Naive thymus-derived CD4-positive, alpha-beta T cell (primary cell): ENCODE data around the gene PITPNB. TPM values are rescaled to one million over a fixed set of nuclear protein-coding genes. Genes with fewer than 3 reads are reported as not detected.

Source experiments
- ATAC-seq: fragments of 150-1000 bp; cut with Tn5 transposase; 2 replicates; pipeline ENCODE4 v1.10.0; 2021; ENCODE audit warnings: mild to moderate bottlenecking, moderate library complexity
- CTCF ChIA-PET: fragments of 350-600 bp; sonication (Branson Sonifier 250); formaldehyde crosslinking; loops from one replicate; lab custom pipeline; 2021; ENCODE audit warnings: antibody characterized with exemption; lab: Charles Lee
- POLR2A ChIA-PET: fragments of 350-600 bp; sonication (Branson Sonifier 250); formaldehyde crosslinking; loops from one replicate; lab custom pipeline; 2021; ENCODE audit warnings: antibody characterized with exemption, inconsistent platforms; lab: Charles Lee
- DNase-seq, 9 donors: peaks; one replicate each; pipeline versions ENCODE4 v3.0.0 to v3.0.0-alpha.2; 2020 to 2022; ENCODE audit warnings: mixed read lengths in 1 of 9
- H3K27ac ChIP-seq: one replicate; pipeline ENCODE4 v1.7.0; 2013; ENCODE audit warnings: mild to moderate bottlenecking, low read depth, low read length, moderate library complexity
- H3K27me3 ChIP-seq, 2 donors: one replicate each; pipeline ENCODE4 v1.7.0; 2013; ENCODE audit warnings: low read length in 2 of 2, mild to moderate bottlenecking in 2 of 2, moderate library complexity in 2 of 2; ENCODE audit not compliant: control insufficient read depth in 2 of 2, insufficient read depth in 2 of 2
- H3K36me3 ChIP-seq, 3 experiments: 1 replicate in 2 of 3; 2 replicates in 1 of 3; pipeline ENCODE4 v1.7.0; 2013; ENCODE audit warnings: low read length in 3 of 3, mild to moderate bottlenecking in 3 of 3, moderate library complexity in 1 of 3; ENCODE audit not compliant: insufficient read depth in 3 of 3, control insufficient read depth in 2 of 3
- H3K4me1 ChIP-seq, 2 donors: one replicate each; pipeline ENCODE4 v1.7.0; 2013; ENCODE audit warnings: low read length in 2 of 2, mild to moderate bottlenecking in 2 of 2, moderate library complexity in 1 of 2; ENCODE audit not compliant: control insufficient read depth in 2 of 2, insufficient read depth in 2 of 2
- H3K4me3 ChIP-seq: 2 replicates; pipeline ENCODE4 v1.7.0; 2013; ENCODE audit warnings: mild to moderate bottlenecking, low read length
- H3K9me3 ChIP-seq, 3 experiments: 1 replicate in 2 of 3; 2 replicates in 1 of 3; pipeline ENCODE4 v1.7.0; 2013; ENCODE audit warnings: low read length in 3 of 3; ENCODE audit not compliant: control insufficient read depth in 2 of 3
- H3K27ac Mint-ChIP-seq, 9 donors: one replicate each; pipeline ENCODE4 v1.8.0; 2020 to 2022; ENCODE audit warnings: mixed read lengths in 9 of 9, mild to moderate bottlenecking in 8 of 9, moderate library complexity in 5 of 9, inconsistent platforms in 2 of 9
- H3K27me3 Mint-ChIP-seq, 5 donors: one replicate each; pipeline ENCODE4 v1.8.0; 2021 to 2022; ENCODE audit warnings: mixed read lengths in 5 of 5, mild to moderate bottlenecking in 1 of 5
- H3K36me3 Mint-ChIP-seq, 5 donors: one replicate each; pipeline ENCODE4 v1.8.0; 2020 to 2022; ENCODE audit warnings: mixed read lengths in 5 of 5, mild to moderate bottlenecking in 3 of 5, inconsistent platforms in 1 of 5
- H3K4me1 Mint-ChIP-seq, 7 donors: one replicate each; pipeline ENCODE4 v1.8.0; 2020 to 2022; ENCODE audit warnings: mixed read lengths in 7 of 7, mild to moderate bottlenecking in 3 of 7, inconsistent platforms in 1 of 7
- H3K4me3 Mint-ChIP-seq, 10 donors: one replicate each; pipeline ENCODE4 v1.8.0; 2020 to 2022; ENCODE audit warnings: mild to moderate bottlenecking in 10 of 10, mixed read lengths in 10 of 10, moderate library complexity in 6 of 10, inconsistent platforms in 2 of 10
- H3K9me3 Mint-ChIP-seq, 11 donors: one replicate each; pipeline ENCODE4 v1.8.0; 2020 to 2022; ENCODE audit warnings: mixed read lengths in 11 of 11, mild to moderate bottlenecking in 4 of 11, inconsistent platforms in 1 of 11, moderate library complexity in 1 of 11
- intact Hi-C, 2 donors: fragments of 100-400 bp; cut with micrococcal nuclease; formaldehyde crosslinking; loops; one replicate each; pipeline ENCODE4 v1.15.1; 2023
- polyA plus RNA-seq, 2 donors: library from polyadenylated mRNA; unstranded; fragments of 300-500 nt; fragmentation: Illumina TruSeq; gene quantifications; one replicate each; pipeline ENCODE4 v1.2.3, GENCODE V29; 2021
- total RNA-seq, 6 experiments: library from RNA in 5 of 6; stranded (reverse) in 5 of 6; gene quantifications; 1 replicate in 5 of 6; 2 replicates in 1 of 6; pipeline ENCODE4 v1.2.3 and lab custom pipeline; 2021 to 2026

Gene PITPNB
- total and polyA plus RNA-seq, 7 experiments from 2014 or later = 56.3 to 98.8 (median 62.8) TPM

DNA sequence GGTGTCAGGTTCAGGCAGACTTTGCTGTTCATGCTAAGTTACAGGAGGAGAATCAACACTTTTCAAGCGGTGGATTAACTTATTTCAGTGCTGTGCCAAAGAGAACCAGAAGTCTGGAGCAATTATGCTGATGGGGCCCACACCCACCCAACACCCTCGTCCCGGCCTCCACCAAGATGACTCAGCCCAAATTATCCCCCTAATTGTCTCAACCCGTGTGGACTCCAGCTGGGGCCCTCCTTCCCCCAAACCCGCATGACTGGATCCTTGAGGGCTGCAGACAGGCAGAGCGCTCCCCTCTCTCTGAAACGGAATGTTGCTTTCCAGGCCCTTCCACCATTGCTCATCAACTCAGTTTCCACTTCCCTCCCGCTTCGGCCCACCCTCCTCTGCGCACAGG, 82.9 kb downstream of the PITPNB start:
- no peaks in the 10 kb centered on the region for H3K9me3 ChIP-seq
- H3K9me3 Mint-ChIP-seq = peaks cover 0 to 21% (median 8%) of the 10 kb centered on the region in 11 donors
- H3K4me3 ChIP-seq = no peak overlapping the region
- H3K27ac Mint-ChIP-seq = no peak overlapping the region
- DNase-seq (no peak), ATAC-seq (no peak)
- POLR2A ChIA-PET = no interaction called here
- no peaks in the 10 kb centered on the region for H3K27me3 Mint-ChIP-seq
- H3K27ac ChIP-seq = no peak overlapping the region
- H3K27me3 ChIP-seq = no peaks in the 10 kb centered on the region
- H3K36me3 Mint-ChIP-seq = peaks cover 0 to 30% (median 22%) of the 10 kb centered on the region in 5 donors
- CTCF ChIA-PET = no interaction called here
- H3K36me3 ChIP-seq = no peaks in the 10 kb centered on the region
- intact Hi-C loops = no loop called here
- H3K4me1 Mint-ChIP-seq = peaks cover 9 to 23% (median 17%) of the 10 kb centered on the region in 7 donors
- H3K4me3 Mint-ChIP-seq = no peak overlapping the region
- no peaks in the 10 kb centered on the region for H3K4me1 ChIP-seq

DNA sequence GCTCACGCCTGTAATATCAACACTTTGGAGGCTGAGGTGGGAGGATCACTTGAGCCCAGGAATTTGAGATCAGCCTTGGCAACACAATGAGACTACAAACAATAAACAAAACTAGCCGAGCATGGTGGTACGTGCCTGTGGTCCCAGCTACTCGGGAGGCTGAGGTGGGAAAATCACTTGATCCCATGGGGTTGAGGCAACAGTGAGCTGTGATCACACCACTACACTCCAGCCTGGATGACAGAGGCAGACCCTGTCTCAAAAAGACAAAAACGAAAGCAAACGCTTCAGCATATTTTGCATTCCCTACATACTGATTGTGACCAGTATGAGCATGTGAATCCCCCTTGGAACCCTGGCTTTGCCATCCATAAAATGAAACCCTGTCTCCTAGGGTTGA, 83.6 kb downstream of the PITPNB start:
- peaks cover 9 to 24% (median 17%) of the 10 kb centered on the region in 7 donors for H3K4me1 Mint-ChIP-seq
- H3K27me3 Mint-ChIP-seq = no peaks in the 10 kb centered on the region
- H3K4me3 Mint-ChIP-seq = no peak overlapping the region
- no peaks in the 10 kb centered on the region for H3K27me3 ChIP-seq
- peaks cover 0 to 21% (median 8%) of the 10 kb centered on the region in 11 donors for H3K9me3 Mint-ChIP-seq
- H3K36me3 ChIP-seq = no peaks in the 10 kb centered on the region
- no peaks in the 10 kb centered on the region for H3K4me1 ChIP-seq
- H3K4me3 ChIP-seq = no peak overlapping the region
- CTCF ChIA-PET = no interaction called here
- no peak for ATAC-seq
- H3K27ac ChIP-seq = no peak overlapping the region
- H3K36me3 Mint-ChIP-seq = peaks cover 0 to 29% (median 22%) of the 10 kb centered on the region in 5 donors
- H3K27ac Mint-ChIP-seq = no peak overlapping the region
- POLR2A ChIA-PET = no interaction called here
- intact Hi-C loops = no loop called here
- DNase-seq = no peak
- H3K9me3 ChIP-seq = no peaks in the 10 kb centered on the region

DNA sequence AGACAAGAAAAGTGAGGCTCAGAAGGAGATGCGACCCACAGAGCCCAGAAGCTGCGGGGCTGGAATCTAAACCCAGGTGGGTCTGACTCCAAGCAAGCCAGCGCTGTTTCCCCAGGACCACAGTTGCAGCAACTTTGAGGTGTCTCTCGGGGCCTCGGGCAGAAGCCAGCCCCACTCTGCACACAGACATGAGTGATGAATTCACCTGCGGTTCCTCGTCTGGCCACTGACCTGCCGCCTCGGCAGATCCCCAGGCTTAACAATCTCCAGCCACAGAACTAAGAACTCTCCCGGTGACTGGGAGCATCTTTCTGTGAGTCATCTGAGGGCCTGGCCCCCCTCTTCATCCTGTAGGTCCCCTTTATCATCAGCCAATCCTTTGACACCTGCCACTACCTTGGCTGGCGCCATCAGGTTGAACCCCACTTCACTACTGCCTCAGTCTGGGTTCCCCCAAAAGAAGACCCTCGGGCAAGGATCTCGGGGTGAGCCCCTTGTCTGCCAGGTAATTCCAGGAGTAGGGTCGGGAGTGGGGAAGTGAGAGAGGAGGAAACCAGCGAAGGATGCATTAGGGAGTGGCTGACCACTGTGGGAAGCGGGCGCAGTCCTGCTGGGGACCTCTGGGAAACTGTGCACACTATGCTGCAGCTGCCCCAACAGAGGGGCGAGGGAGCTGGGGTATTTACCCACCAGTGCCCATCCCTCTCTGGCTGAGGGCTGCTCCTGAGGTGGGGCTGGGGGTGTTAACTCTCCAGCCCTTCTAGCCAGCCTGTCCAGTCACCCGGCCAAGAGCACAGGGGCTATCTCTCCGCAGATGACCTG, 84.5 kb downstream of the PITPNB start:
- Mint-ChIP-seq H3K36me3 (peaks cover 0 to 23% (median 20%) of the 10 kb centered on the region in 5 donors), H3K27ac (no peak overlapping the region), H3K9me3 (peaks cover 0 to 21% (median 8%) of the 10 kb centered on the region in 11 donors), H3K4me3 (no peak overlapping the region), H3K27me3 (no peaks in the 10 kb centered on the region), H3K4me1 (peaks cover 9 to 24% (median 17%) of the 10 kb centered on the region in 7 donors)
- ChIA-PET CTCF (no interaction called here), POLR2A (no interaction called here)
- Histone ChIP-seq H3K4me1 (no peaks in the 10 kb centered on the region), H3K9me3 (no peaks in the 10 kb centered on the region), H3K36me3 (no peaks in the 10 kb centered on the region), H3K27me3 (no peaks in the 10 kb centered on the region), H3K4me3 (no peak overlapping the region), H3K27ac (no peak overlapping the region)
- intact Hi-C loops = no loop called here
- no peak for ATAC-seq
- no peak for DNase-seq

DNA sequence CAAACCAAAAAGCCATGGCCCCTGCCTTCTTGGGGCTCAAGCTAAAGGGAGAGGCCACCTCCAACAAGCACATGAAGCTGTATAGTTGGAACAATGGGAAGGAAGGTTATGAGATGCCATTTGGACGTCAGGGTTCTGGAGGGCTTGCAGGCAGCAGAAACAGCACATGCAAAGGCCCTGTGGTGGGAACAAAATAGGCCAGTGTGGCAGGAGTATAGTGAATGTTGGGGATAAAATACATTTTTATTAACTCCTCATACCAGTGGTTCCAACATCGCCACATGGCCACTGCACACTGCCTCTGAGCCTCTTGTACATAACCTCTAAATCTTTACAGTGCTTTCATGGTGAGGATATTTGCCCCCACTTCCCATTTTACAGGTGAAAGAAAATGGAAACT, 85.3 kb downstream of the PITPNB start:
- intact Hi-C loops = no loop called here
- Mint-ChIP-seq H3K36me3 (peaks cover 0 to 20% (median 18%) of the 10 kb centered on the region in 5 donors), H3K27ac (no peak overlapping the region)

GRCh38 chr22:27832606-27833005, 86.5 kb downstream of the PITPNB start:
- Mint-ChIP-seq H3K36me3 (peaks cover 0 to 16% (median 10%) of the 10 kb centered on the region in 5 donors), H3K9me3 (peaks cover 0 to 7% (median 4%) of the 10 kb centered on the region in 11 donors), H3K4me3 (peak overlapping the region in 2 of 10 donors; percentile 8 to 23), H3K4me1 (peaks cover 9 to 24% (median 17%) of the 10 kb centered on the region in 7 donors), H3K27ac (peak overlapping the region in 3 of 9 donors; percentile 13 to 43 (median 15)), H3K27me3 (no peaks in the 10 kb centered on the region)
- Histone ChIP-seq H3K9me3 (no peaks in the 10 kb centered on the region), H3K4me3 (no peak overlapping the region), H3K4me1 (no peaks in the 10 kb centered on the region), H3K27ac (no peak overlapping the region), H3K27me3 (no peaks in the 10 kb centered on the region), H3K36me3 (no peaks in the 10 kb centered on the region)
- ChIA-PET POLR2A (no interaction called here), CTCF (interaction anchor here (0.7 kb wide), 1 partner anchor 11 kb away, joined by 3 read pairs; no protein-coding TSS in a partner anchor)
- ATAC-seq (no peak), DNase-seq (no peak)
- intact Hi-C loops = no loop called here

More for the DNA sequence above, 85.3 kb downstream of the PITPNB start:
- DNase-seq (no peak), ATAC-seq (no peak)
- Mint-ChIP-seq H3K4me1 (peaks cover 9 to 24% (median 17%) of the 10 kb centered on the region in 7 donors), H3K27me3 (no peaks in the 10 kb centered on the region), H3K4me3 (no peak overlapping the region), H3K9me3 (peaks cover 0 to 19% (median 8%) of the 10 kb centered on the region in 11 donors)
- no peaks in the 10 kb centered on the region for H3K4me1 ChIP-seq
- H3K9me3 ChIP-seq = no peaks in the 10 kb centered on the region
- H3K27ac ChIP-seq = no peak overlapping the region
- H3K4me3 ChIP-seq = no peak overlapping the region
- no peaks in the 10 kb centered on the region for H3K27me3 ChIP-seq
- ChIA-PET CTCF (no interaction called here), POLR2A (no interaction called here)
- no peaks in the 10 kb centered on the region for H3K36me3 ChIP-seq

DNA sequence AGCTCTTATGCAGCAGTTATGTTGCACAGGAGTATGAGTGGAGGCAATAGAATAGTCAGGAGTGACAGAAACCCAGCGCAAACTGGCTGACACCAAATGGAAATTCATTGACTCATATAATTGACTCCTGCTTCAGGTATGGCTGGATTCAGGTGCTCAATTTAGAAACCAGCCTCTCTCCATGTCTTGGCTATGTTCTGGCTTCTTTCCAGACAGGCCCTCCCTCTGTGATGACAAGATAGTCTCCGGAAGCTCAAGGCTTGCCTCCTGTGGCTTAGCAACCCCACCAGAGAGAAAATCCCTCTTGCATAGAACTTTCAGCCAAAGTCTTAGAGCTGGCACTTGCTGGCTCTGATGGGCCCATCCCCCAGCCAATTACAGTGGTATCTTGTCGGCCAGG, 89.4 kb downstream of the PITPNB start:
- POLR2A ChIA-PET = no interaction called here
- Histone ChIP-seq H3K9me3 (no peaks in the 10 kb centered on the region), H3K27me3 (no peaks in the 10 kb centered on the region), H3K36me3 (no peaks in the 10 kb centered on the region), H3K4me1 (no peaks in the 10 kb centered on the region), H3K4me3 (no peak overlapping the region), H3K27ac (no peak overlapping the region)
- H3K4me1 Mint-ChIP-seq = peaks cover 9 to 24% (median 17%) of the 10 kb centered on the region in 7 donors
- peaks cover 0 to 6% (median 3%) of the 10 kb centered on the region in 5 donors for H3K36me3 Mint-ChIP-seq
- H3K27me3 Mint-ChIP-seq = peaks cover 0 to 4% (median 0%) of the 10 kb centered on the region in 5 donors
- CTCF ChIA-PET = no interaction called here
- DNase-seq (no peak), ATAC-seq (no peak)
- peaks cover 0 to 2% (median 0%) of the 10 kb centered on the region in 11 donors for H3K9me3 Mint-ChIP-seq
- no peak overlapping the region for H3K4me3 Mint-ChIP-seq
- intact Hi-C loops = no loop called here
- H3K27ac Mint-ChIP-seq = no peak overlapping the region
